Smooth muscle cell (in vitro differentiated cells): ENCODE data around the gene ADD1. TPM values are rescaled to one million over a fixed set of nuclear protein-coding genes. Genes with fewer than 3 reads are reported as not detected.

ENCODE experiments used
- DNase-seq: peaks from one replicate; lab custom pipeline; 2025; ENCODE audit not compliant: unreplicated experiment; lab: John Stamatoyannopoulos, UW
- H2AFZ ChIP-seq: fragments of 200-600 bp; sonication (generic); 2 replicates; pipeline ENCODE4 v1.6.0; 2016; ENCODE audit warnings: antibody characterized with exemption, low read depth, mild to moderate bottlenecking
- H3F3A ChIP-seq: fragments of 200-600 bp; sonication (generic); 2 replicates; pipeline ENCODE4 v1.6.0; 2017; ENCODE audit warnings: antibody characterized with exemption, low read depth
- H3K27ac ChIP-seq: fragments of 200-600 bp; sonication (generic); 2 replicates; pipeline ENCODE4 v1.5.1; 2016; ENCODE audit warnings: low read depth, mild to moderate bottlenecking
- H3K27me3 ChIP-seq: fragments of 200-600 bp; sonication (generic); 2 replicates; pipeline ENCODE4 v1.6.1; 2016; ENCODE audit warnings: low read depth, mild to moderate bottlenecking
- H3K36me3 ChIP-seq: fragments of 200-600 bp; sonication (generic); 2 replicates; pipeline ENCODE4 v1.5.1; 2016; ENCODE audit warnings: low read depth
- H3K4me1 ChIP-seq: fragments of 200-600 bp; sonication (generic); 2 replicates; pipeline ENCODE4 v1.5.1; 2016; ENCODE audit warnings: low read depth
- H3K4me2 ChIP-seq: fragments of 200-600 bp; sonication (generic); 2 replicates; pipeline ENCODE4 v1.6.0; 2016; ENCODE audit warnings: mild to moderate bottlenecking
- H3K4me3 ChIP-seq: fragments of 200-600 bp; sonication (generic); 2 replicates; pipeline ENCODE4 v1.5.1; 2016; ENCODE audit warnings: mild to moderate bottlenecking
- H3K79me2 ChIP-seq: fragments of 200-600 bp; sonication (generic); 2 replicates; pipeline ENCODE4 v1.6.0; 2016; ENCODE audit warnings: low read depth, mild to moderate bottlenecking
- H3K9ac ChIP-seq: fragments of 200-600 bp; sonication (generic); 2 replicates; pipeline ENCODE4 v1.6.0; 2016; ENCODE audit warnings: low read depth
- H3K9me3 ChIP-seq: fragments of 200-600 bp; sonication (generic); replicated peaks from 2 replicates; pipeline ENCODE4 v1.5.1; 2016; ENCODE audit warnings: low read depth
- H4K20me1 ChIP-seq: fragments of 200-600 bp; sonication (generic); 2 replicates; pipeline ENCODE4 v1.6.0; 2016; ENCODE audit warnings: low read depth
- CTCF ChIP-seq: fragments of 200-600 bp; sonication (generic); IDR thresholded peaks from 2 replicates; pipeline ENCODE4 v1.5.1; 2017; ENCODE audit warnings: borderline replicate concordance, mild to moderate bottlenecking, antibody characterized with exemption; ENCODE audit not compliant: insufficient read depth, poor library complexity, severe bottlenecking
- WGBS: methylation state at CpG from one replicate; pipeline ENCODE4 v1.1.7; 2016; ENCODE audit warnings: low lambda C conversion rate; 5-methylcytosine and 5-hydroxymethylcytosine counted together
- polyA plus RNA-seq: library from polyadenylated mRNA; unstranded; fragments of >200 nt; fragmentation: Nextera tagmentation; extraction: Ambion mirVana; gene quantifications from 2 replicates; pipeline ENCODE4 v1.2.1, GENCODE V29; 2016
- total RNA-seq: library from RNA; depleted of rRNA; stranded (reverse); fragments of >200 nt; gene quantifications from 2 replicates; pipeline ENCODE4 v1.2.3, GENCODE V29; 2014

The ADD1 gene
- total and polyA plus RNA-seq, 2 experiments from 2014 or later, result 109 to 175 TPM

- H3K4me2 ChIP-seq, result no peak overlapping the region
- no peaks in the 10 kb centered on the region for H3K79me2 ChIP-seq
- no peaks in the 10 kb centered on the region for H3K27me3 ChIP-seq
- no peaks in the 10 kb centered on the region for H3K36me3 ChIP-seq
- no peaks in the 10 kb centered on the region for H3F3A ChIP-seq
- no peak overlapping the region for H3K27ac ChIP-seq
- no peak for TF ChIP-seq CTCF
- H2AFZ ChIP-seq, result no peak overlapping the region
- H3K9ac ChIP-seq, result no peak overlapping the region
- no peaks in the 10 kb centered on the region for H3K4me1 ChIP-seq
- DNase-seq, result no peak
- H4K20me1 ChIP-seq, result peaks cover 10% of the 10 kb centered on the region
- H3K4me3 ChIP-seq, result no peak overlapping the region
- WGBS, result 93% methylated on average over 37 of the region's 37 CpGs
- H3K9me3 ChIP-seq, result no peaks in the 10 kb centered on the region
Observed at GRCh38 chr4:2830632-2831610, 12.7 kb upstream of the ADD1 start.

GRCh38 chr4:2831611-2832308, 11.9 kb upstream of the ADD1 start:
- H3K27me3 ChIP-seq, result no peaks in the 10 kb centered on the region
- no peaks in the 10 kb centered on the region for H3K9me3 ChIP-seq
- H3K79me2 ChIP-seq, result no peaks in the 10 kb centered on the region
- H3F3A ChIP-seq, result no peaks in the 10 kb centered on the region
- no peak overlapping the region for H3K4me2 ChIP-seq
- H3K9ac ChIP-seq, result no peak overlapping the region
- H2AFZ ChIP-seq, result no peak overlapping the region
- H3K27ac ChIP-seq, result no peak overlapping the region
- no peak for TF ChIP-seq CTCF
- no peaks in the 10 kb centered on the region for H3K36me3 ChIP-seq
- no peak for DNase-seq
- WGBS, result 98% methylated on average over 35 of the region's 36 CpGs
- peaks cover 8% of the 10 kb centered on the region for H4K20me1 ChIP-seq
- no peaks in the 10 kb centered on the region for H3K4me1 ChIP-seq
- H3K4me3 ChIP-seq, result no peak overlapping the region

GRCh38 chr4:2832309-2832980, 11.2 kb upstream of the ADD1 start:
- TF ChIP-seq CTCF, result no peak
- Histone ChIP-seq H3K4me1 (no peaks in the 10 kb centered on the region), H3K4me3 (no peak overlapping the region), H3K27me3 (no peaks in the 10 kb centered on the region), H3K9ac (no peak overlapping the region), H3K4me2 (no peak overlapping the region), H3K36me3 (no peaks in the 10 kb centered on the region), H3K27ac (no peak overlapping the region), H3K9me3 (no peaks in the 10 kb centered on the region), H2AFZ (no peak overlapping the region), H4K20me1 (peaks cover 8% of the 10 kb centered on the region), H3K79me2 (no peaks in the 10 kb centered on the region), H3F3A (no peaks in the 10 kb centered on the region)
- DNase-seq, result no peak
- 97% methylated on average over 20 of the region's 20 CpGs for WGBS
